Endothelial cell of umbilical vein (primary cell): ENCODE data around the gene TEX22. TPM values are rescaled to one million over a fixed set of nuclear protein-coding genes. Genes with fewer than 3 reads are reported as not detected.

Source experiments
- BruUV-seq: library from RNA; stranded (reverse); fragments of 400-500 nt; replicated peaks from 2 replicates; lab custom pipeline; 2021; lab: Mats Ljungman, UMichigan
- CTCF ChIA-PET: fragments of 300-600, 350-600 bp; sonication (Branson Sonifier 250); formaldehyde crosslinking; loops from one replicate; lab custom pipeline; 2021; ENCODE audit warnings: antibody characterized with exemption, inconsistent platforms; lab: Charles Lee
- POLR2A ChIA-PET: fragments of 300-600, 350-600 bp; sonication (Branson Sonifier 250); formaldehyde crosslinking; loops from one replicate; lab custom pipeline; 2021; ENCODE audit warnings: antibody characterized with exemption, inconsistent platforms; lab: Charles Lee
- DNase-seq: peaks from one replicate; pipeline ENCODE4 v3.0.0-alpha.2; 2011; ENCODE audit warnings: low read depth, low spot score
- FAIRE-seq: peaks from 2 replicates; lab custom pipeline; 2011; peaks lifted over from hg19 to GRCh38; lab: Jason Lieb, UNC
- H2AFZ ChIP-seq: 2 replicates; pipeline ENCODE4 v1.6.0; 2012; ENCODE audit warnings: low read depth, low read length, control low read depth, inconsistent platforms
- H3K27ac ChIP-seq: 2 replicates; pipeline ENCODE4 v1.5.1; 2011; ENCODE audit warnings: low read depth, mild to moderate bottlenecking, control low read depth, low read length, moderate library complexity; ENCODE audit not compliant: insufficient read depth
- H3K27me3 ChIP-seq, 2 experiments: 2 replicates each; pipeline versions ENCODE4 v1.6.0 to v1.6.1; 2011; ENCODE audit warnings: low read length in 2 of 2, mixed read lengths in 1 of 2; ENCODE audit not compliant: control insufficient read depth in 2 of 2, insufficient read depth in 2 of 2
- H3K36me3 ChIP-seq, 2 experiments: 2 replicates in 1 of 2; 3 replicates in 1 of 2; pipeline ENCODE4 v1.5.1; 2011; ENCODE audit warnings: low read length in 2 of 2, mild to moderate bottlenecking in 1 of 2, moderate library complexity in 1 of 2; ENCODE audit not compliant: control insufficient read depth in 2 of 2, insufficient read depth in 2 of 2; ENCODE audit errors: extremely low read depth in 1 of 2
- H3K4me1 ChIP-seq: 3 replicates; pipeline ENCODE4 v1.5.1; 2011; ENCODE audit warnings: mild to moderate bottlenecking, low read length; ENCODE audit not compliant: control insufficient read depth, insufficient read depth; ENCODE audit errors: extremely low read depth
- H3K4me2 ChIP-seq: 2 replicates; pipeline ENCODE4 v1.6.1; 2011; ENCODE audit warnings: low read length, control low read depth, mixed read lengths; ENCODE audit not compliant: insufficient read depth
- H3K4me3 ChIP-seq, 3 experiments: fragments of 200-600 bp in 1 of 3; sonication (generic), shearing (Covaris generic) in 1 of 3; replicated peaks in 1 of 3; 2 replicates each; pipeline ENCODE4 v1.5.1; 2011 to 2016; ENCODE audit warnings: control low read depth in 3 of 3, low read length in 3 of 3, mild to moderate bottlenecking in 2 of 3, inconsistent platforms in 1 of 3, low read depth in 1 of 3, moderate library complexity in 1 of 3; ENCODE audit not compliant: insufficient read depth in 1 of 3
- H3K79me2 ChIP-seq: 2 replicates; pipeline ENCODE4 v1.6.0; 2012; ENCODE audit warnings: low read length, inconsistent platforms; ENCODE audit not compliant: control insufficient read depth, insufficient read depth
- H3K9ac ChIP-seq: replicated peaks from 2 replicates; pipeline ENCODE3; 2011; ENCODE audit warnings: low read length, control low read depth; ENCODE audit not compliant: insufficient read depth; ENCODE audit errors: extremely low read depth
- H3K9me1 ChIP-seq: replicated peaks from 3 replicates; pipeline ENCODE4 v1.6.0; 2011; ENCODE audit warnings: mild to moderate bottlenecking, low read length; ENCODE audit not compliant: control insufficient read depth, insufficient read depth; ENCODE audit errors: extremely low read depth
- H3K9me3 ChIP-seq: replicated peaks from 2 replicates; pipeline ENCODE4 v1.5.1; 2012; ENCODE audit warnings: low read length, inconsistent platforms; ENCODE audit not compliant: control insufficient read depth, insufficient read depth
- H4K20me1 ChIP-seq: replicated peaks from 2 replicates; pipeline ENCODE3; 2011; ENCODE audit warnings: mild to moderate bottlenecking, low read length; ENCODE audit not compliant: control insufficient read depth, insufficient read depth; ENCODE audit errors: extremely low read depth
- EZH2 ChIP-seq: IDR thresholded peaks from 2 replicates; pipeline ENCODE4 v1.6.1; 2012; ENCODE audit warnings: borderline replicate concordance, low read depth, mild to moderate bottlenecking, moderate library complexity, low read length, inconsistent platforms; ENCODE audit not compliant: severe bottlenecking
- GATA2 ChIP-seq: IDR thresholded peaks from 2 replicates; pipeline ENCODE4 v1.7.0; 2011; ENCODE audit warnings: low read depth, mild to moderate bottlenecking, moderate library complexity, mixed read lengths, low read length; ENCODE audit not compliant: insufficient read length, insufficient read depth
- JUN ChIP-seq: IDR thresholded peaks from 2 replicates; pipeline ENCODE4 v1.6.1; 2011; ENCODE audit warnings: borderline replicate concordance, low read depth; ENCODE audit not compliant: insufficient read length, insufficient read depth
- MAX ChIP-seq: IDR thresholded peaks from 2 replicates; pipeline ENCODE4 v1.6.1; 2011; ENCODE audit not compliant: insufficient read depth, insufficient read length
- MYC ChIP-seq: IDR thresholded peaks from one replicate; pipeline ENCODE4 v1.6.1; 2011; ENCODE audit warnings: mild to moderate bottlenecking, low read depth, low read length
- POLR2A ChIP-seq: IDR thresholded peaks from 2 replicates; pipeline ENCODE4 v1.6.1; 2012; ENCODE audit warnings: low read depth, mild to moderate bottlenecking, control low read depth, low read length
- dilution Hi-C: fragments of 300-500 bp; cut with MboI; formaldehyde crosslinking; loops from one replicate; pipeline ENCODE4 v1.15.0; 2019; ENCODE audit warnings: low sequenced_read_pairs; ENCODE audit not compliant: extremely low pct_ligation_motif_present
- intact Hi-C: fragments of 100-400 bp; cut with micrococcal nuclease; formaldehyde crosslinking; loops from one replicate; pipeline ENCODE4 v1.10.0; 2022
- polyA plus RNA-seq, 4 experiments: library from polyadenylated mRNA; depleted of rRNA in 3 of 4; stranded (reverse) in 3 of 4; unstranded in 1 of 4; fragments of >200 nt; gene quantifications; 2 replicates each; pipeline versions ENCODE4 v1.2.1 to v1.2.3, GENCODE V29; 2011 to 2012; ENCODE audit warnings: missing spikeins in 1 of 4
- total RNA-seq: library from RNA; stranded (reverse); gene quantifications from 2 replicates; pipeline ENCODE4 v1.2.3, GENCODE V29; 2021
- TF ChIP-seq, protein P1 (sequence below), 2 donors: IDR thresholded peaks; 1 replicate in 1 of 2; 2 replicates in 1 of 2; pipeline ENCODE4 v1.5.1; 2011; ENCODE audit warnings: low read length in 2 of 2, mild to moderate bottlenecking in 2 of 2, moderate library complexity in 2 of 2, control low read depth in 1 of 2, inconsistent platforms in 1 of 2, low read depth in 1 of 2; ENCODE audit not compliant: insufficient read depth in 1 of 2; ENCODE audit errors: extremely low read depth in 1 of 2

The TEX22 gene
- total and polyA plus RNA-seq, 2 donors (not counting 3 experiments of a cell fraction or from before 2014, with no cell fraction given): 0.06 to 1.1 TPM

DNA sequence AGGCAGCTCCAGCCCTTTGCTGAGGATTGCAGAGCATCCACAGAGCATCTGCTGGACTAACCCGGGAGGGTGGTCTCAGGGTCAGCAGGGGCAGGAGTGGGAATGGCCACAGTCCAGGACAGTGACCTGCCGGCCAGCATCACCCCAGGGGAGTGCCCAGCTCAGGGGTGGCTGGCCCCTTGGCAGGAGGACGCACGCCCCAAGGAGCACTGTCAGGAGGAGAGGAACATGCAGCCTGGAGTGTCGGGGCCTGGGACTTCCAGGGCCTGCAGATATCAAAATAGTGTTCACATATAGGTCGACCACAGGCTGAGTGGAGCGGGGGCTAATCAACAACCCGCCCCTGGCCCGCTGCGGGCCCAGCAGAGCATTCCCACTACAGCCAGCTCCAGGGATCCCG is 33.2 kb upstream of the TEX22 start:
- Histone ChIP-seq H3K27ac (no peak overlapping the region), H3K9ac (no peak overlapping the region), H3K36me3 (peaks cover 0 to 4% of the 10 kb centered on the region in 2 experiments), H2AFZ (no peak overlapping the region), H3K79me2 (no peaks in the 10 kb centered on the region), H3K4me3 (no peak overlapping the region), H3K4me2 (no peak overlapping the region), H3K4me1 (no peaks in the 10 kb centered on the region), H3K27me3 (no peaks in the 10 kb centered on the region), H3K9me1 (no peaks in the 10 kb centered on the region), H3K9me3 (no peaks in the 10 kb centered on the region), H4K20me1 (no peaks in the 10 kb centered on the region)
- no peak for TF ChIP-seq GATA2
- no peak for TF ChIP-seq EZH2
- TF ChIP-seq POLR2A: no peak
- no peak for TF ChIP-seq JUN
- ChIA-PET CTCF (interaction anchor here (1.0 to 1.3 kb wide), 2 partner anchors 120 to 125 kb away, joined by 3 to 5 read pairs; no protein-coding TSS in a partner anchor), POLR2A (interaction anchor here (0.6 kb wide), 1 partner anchor 211 kb away, joined by 3 read pairs; no protein-coding TSS in a partner anchor)
- BruUV-seq: no TSS peak
- no peak for DNase-seq
- dilution Hi-C loops (no loop called here), intact Hi-C loops (no loop called here)
- no peak for FAIRE-seq

- BruUV-seq: no TSS peak
- no peaks in the 10 kb centered on the region for H3K9me1 ChIP-seq
These were observed 32.7 kb upstream of the TEX22 start for GRCh38 chr14:105365681-105366080.

More at GRCh38 chr14:105365681-105366080, 32.7 kb upstream of the TEX22 start:
- H3K79me2 ChIP-seq: no peaks in the 10 kb centered on the region
- DNase-seq: no peak
- peaks cover 0 to 4% of the 10 kb centered on the region in 2 experiments for H3K36me3 ChIP-seq
- H3K27me3 ChIP-seq: no peaks in the 10 kb centered on the region
- FAIRE-seq: no peak
- no peak overlapping the region for H3K4me3 ChIP-seq
- no peak overlapping the region for H3K27ac ChIP-seq
- H3K4me2 ChIP-seq: no peak overlapping the region
- CTCF ChIA-PET: interaction anchor here (1.0 to 1.8 kb wide), 5 partner anchors 14 to 124 kb away, joined by 3 to 9 read pairs (median 4); no protein-coding TSS in a partner anchor
- TF ChIP-seq POLR2A: no peak
- no peak for TF ChIP-seq MYC
- TF ChIP-seq, protein P1, sequence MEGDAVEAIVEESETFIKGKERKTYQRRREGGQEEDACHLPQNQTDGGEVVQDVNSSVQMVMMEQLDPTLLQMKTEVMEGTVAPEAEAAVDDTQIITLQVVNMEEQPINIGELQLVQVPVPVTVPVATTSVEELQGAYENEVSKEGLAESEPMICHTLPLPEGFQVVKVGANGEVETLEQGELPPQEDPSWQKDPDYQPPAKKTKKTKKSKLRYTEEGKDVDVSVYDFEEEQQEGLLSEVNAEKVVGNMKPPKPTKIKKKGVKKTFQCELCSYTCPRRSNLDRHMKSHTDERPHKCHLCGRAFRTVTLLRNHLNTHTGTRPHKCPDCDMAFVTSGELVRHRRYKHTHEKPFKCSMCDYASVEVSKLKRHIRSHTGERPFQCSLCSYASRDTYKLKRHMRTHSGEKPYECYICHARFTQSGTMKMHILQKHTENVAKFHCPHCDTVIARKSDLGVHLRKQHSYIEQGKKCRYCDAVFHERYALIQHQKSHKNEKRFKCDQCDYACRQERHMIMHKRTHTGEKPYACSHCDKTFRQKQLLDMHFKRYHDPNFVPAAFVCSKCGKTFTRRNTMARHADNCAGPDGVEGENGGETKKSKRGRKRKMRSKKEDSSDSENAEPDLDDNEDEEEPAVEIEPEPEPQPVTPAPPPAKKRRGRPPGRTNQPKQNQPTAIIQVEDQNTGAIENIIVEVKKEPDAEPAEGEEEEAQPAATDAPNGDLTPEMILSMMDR (IDR thresholded peaks at IDR 0.05; ENCODE audit: extremely low read depth in 1 of 2, insufficient read depth in 1 of 2, low read depth in 1 of 2, low read length in 2 of 2): no peak
- TF ChIP-seq MAX: no peak
- H3K4me1 ChIP-seq: no peaks in the 10 kb centered on the region
- dilution Hi-C loops (no loop called here), intact Hi-C loops (no loop called here)
- H4K20me1 ChIP-seq: no peaks in the 10 kb centered on the region
- POLR2A ChIA-PET: no interaction called here
- no peak overlapping the region for H3K9ac ChIP-seq
- H3K9me3 ChIP-seq: no peaks in the 10 kb centered on the region
- H2AFZ ChIP-seq: no peak overlapping the region
